ENCODE measurements around the gene EPS8L2.

EPS8L2 gene

DNA sequence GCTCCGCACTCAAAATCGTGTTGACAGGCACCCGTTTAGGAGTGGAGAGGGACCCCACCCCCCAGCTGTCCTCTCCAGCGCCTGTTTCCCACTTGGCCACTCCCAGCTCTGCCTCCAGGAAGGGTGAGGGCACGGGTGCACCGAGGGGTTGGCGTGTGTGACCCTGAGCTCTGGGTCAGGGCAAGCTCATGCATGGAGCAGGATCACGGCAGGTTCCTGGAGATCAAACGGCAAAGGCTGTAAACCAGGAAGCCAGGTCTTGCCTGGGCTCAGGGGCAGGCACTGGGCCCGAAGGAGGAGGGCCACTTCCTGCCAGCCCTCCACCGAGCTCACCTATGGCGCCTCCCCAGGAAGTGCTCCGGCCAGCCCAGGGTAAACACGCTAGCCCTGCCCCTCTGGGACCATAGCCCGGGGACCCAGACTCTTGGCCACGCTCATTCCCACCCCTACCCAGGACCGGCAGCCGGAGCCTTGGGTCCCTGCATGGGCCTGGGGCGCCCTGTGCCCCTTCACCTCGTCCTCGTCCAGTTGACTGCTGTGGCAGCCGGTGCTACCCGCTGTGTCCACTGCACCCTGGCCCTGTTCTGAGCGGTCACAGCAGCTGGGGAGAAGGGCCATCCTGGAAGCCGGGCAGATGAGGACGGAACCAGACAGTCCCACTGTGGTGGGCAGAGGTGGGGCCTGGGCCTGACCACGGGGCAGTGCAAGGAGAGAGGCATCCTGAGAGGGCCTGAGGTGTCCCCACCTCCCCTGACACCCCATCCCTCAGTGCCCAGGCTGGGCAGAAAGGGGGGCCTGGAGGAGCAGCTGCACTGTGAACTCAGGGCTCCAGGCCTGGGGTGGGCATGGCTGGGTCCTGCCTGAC is 1.0 kb upstream of the EPS8L2 start:
- DNase-seq, result no peak

GRCh38 chr11:706439-706956 is 467 bp downstream of the EPS8L2 start:
- DNase-seq, result no peak

GRCh38 chr11:706957-707816 is 1.2 kb downstream of the EPS8L2 start:
- no peak for DNase-seq

GRCh38 chr11:707817-708420 is 1.9 kb downstream of the EPS8L2 start:
- DNase-seq, result no peak

- no peak for DNase-seq
These were observed 2.5 kb downstream of the EPS8L2 start for GRCh38 chr11:708511-708910.

- no peak for DNase-seq
These were observed 3.3 kb downstream of the EPS8L2 start for GRCh38 chr11:709109-709997.

GRCh38 chr11:714436-714835 is 8.4 kb downstream of the EPS8L2 start:
- no peak for DNase-seq

DNA sequence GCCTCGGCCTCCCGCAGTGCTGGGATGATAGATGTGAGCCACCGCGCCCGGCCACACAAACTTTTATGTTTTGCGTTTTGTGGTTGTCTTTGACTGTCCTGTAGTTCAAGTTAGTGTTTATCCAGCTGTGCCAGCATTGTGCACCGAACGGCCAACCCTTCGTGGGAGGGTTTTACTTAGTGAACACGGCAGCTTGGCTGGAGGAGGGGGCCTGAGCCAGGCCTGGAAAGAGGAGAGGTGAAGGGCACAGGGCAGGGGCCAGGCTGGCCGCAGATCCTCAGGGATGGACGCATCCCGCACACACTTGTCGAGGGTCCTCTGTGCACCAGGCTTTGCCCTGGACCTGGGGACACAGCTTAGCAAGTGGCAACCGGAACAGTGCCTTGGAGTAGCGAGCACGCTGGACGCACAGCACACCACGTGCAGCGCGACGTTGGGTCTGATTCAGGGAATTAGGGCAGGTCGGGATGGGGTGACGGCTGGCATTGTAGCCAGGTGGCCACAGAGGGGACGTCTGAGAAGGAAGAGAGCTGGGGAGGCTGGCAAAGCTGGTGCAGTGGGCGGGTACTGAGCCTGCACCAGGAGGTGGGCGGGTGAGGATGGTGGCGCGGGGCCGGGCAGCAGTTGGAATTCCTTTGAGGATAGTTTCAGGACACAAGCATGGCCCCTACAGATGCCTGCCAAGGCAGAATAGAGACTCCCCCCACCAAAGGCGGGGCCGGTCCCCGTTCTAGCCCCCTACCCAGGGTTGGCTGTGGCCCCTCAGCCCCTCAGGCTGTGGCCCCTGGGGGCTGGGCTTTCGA is 13.4 kb downstream of the EPS8L2 start:
- no peak for DNase-seq

GRCh38 chr11:720017-720641 is 14.1 kb downstream of the EPS8L2 start:
- DNase-seq, result no peak

DNA sequence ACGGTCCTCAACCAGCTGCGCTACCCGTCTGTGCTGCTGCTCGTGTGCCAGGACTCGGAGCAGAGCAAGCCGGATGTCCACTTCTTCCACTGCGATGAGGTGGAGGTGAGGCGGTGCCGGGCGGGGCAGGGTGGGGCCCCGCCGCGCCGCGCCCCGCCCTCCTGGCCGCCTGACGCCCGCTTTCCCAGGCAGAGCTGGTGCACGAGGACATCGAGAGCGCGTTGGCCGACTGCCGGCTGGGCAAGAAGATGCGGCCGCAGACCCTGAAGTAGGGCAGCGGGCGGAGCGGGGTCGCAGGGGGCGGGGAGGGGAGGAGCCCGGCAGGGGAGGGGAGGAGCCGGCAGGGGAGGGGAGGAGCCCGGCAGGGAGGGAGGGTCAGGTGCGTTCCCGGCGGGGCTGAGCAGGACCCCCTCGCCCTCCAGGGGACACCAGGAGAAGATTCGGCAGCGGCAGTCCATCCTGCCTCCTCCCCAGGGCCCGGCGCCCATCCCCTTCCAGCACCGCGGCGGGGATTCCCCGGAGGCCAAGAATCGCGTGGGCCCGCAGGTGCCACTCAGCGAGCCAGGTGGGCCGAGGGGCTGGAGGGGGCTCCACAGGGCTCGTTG is 14.7 kb downstream of the EPS8L2 start:
- DNase-seq, result no peak

DNA sequence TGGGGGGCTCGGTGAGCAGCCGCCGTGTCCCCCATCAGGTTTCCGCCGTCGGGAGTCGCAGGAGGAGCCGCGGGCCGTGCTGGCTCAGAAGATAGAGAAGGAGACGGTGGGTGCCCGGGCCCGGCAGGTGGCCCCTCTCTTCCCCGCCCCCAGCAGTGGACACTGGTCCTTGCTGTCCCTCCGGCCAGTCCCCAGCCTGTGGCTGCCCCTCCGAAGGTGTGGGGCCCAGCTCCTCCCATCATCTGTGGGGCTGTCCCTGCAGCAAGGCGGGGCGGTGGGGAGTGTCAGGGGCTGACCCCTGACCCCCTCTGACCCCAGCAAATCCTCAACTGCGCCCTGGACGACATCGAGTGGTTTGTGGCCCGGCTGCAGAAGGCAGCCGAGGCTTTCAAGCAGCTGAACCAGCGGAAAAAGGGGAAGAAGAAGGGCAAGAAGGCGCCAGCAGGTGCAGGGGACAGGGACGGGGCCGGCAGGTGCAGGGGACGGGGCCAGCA is 15.3 kb downstream of the EPS8L2 start:
- no peak for DNase-seq

DNA sequence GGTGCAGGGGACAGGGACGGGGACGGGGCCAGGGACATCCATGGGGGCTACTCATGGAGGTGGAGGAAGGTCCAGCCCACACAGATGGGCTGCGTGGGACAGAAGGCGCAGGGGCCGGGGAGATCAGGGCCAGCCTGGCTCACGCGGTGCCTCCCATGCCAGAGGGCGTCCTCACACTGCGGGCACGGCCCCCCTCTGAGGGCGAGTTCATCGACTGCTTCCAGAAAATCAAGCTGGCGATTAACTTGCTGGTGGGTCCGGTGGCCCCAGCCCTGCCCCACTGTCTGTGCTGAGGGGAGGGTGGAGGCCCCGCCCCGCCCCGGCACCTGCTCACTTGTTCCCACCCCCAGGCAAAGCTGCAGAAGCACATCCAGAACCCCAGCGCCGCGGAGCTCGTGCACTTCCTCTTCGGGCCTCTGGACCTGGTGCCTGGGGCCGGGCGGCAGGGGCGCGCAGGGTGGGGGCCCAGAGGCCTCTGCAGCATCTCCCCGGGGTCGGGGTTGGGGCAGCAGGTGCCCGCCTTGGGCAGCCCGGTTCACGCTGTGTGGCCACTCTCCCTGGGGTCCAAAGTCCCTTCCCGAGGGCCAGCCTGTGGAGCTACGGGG is 15.8 kb downstream of the EPS8L2 start:
- DNase-seq, result no peak

- no peak for DNase-seq
These were observed 16.3 kb downstream of the EPS8L2 start for GRCh38 chr11:722346-722811.

GRCh38 chr11:723120-723883 is 17.3 kb downstream of the EPS8L2 start:
- no peak for DNase-seq

- no peak for DNase-seq
These were observed 18.2 kb downstream of the EPS8L2 start for GRCh38 chr11:724049-724777.

- no peak for DNase-seq
These were observed 18.9 kb downstream of the EPS8L2 start for GRCh38 chr11:724778-725386.

- DNase-seq, result no peak
These were observed 19.7 kb downstream of the EPS8L2 start for GRCh38 chr11:725624-726202.

Measured in activated CD8-positive, alpha-beta memory T cell treated with anti-CD3 and anti-CD28 coated beads, Interleukin-2, amount 50 U/mL, for 48 hours (primary cell).